Stimulated activated CD4-positive, alpha-beta T cell treated with anti-CD3 and anti-CD28 coated beads, TNF-alpha, amount 100 ng/mL, for 24 hours (primary cell): ENCODE results near the gene HOXA6.

ENCODE experiments used
- DNase-seq, 3 experiments: peaks; one replicate each; pipeline ENCODE4 v3.0.0-alpha.2; 2020; ENCODE audit warnings: low read depth in 3 of 3

The HOXA6 gene

GRCh38 chr7:27096768-27097514 is 50.6 kb downstream of the HOXA6 start:
- no peak for DNase-seq

- peak; percentile 50 to 68 (median 50) for DNase-seq
These were observed 51.4 kb downstream of the HOXA6 start, which contains the start of gene HOXA1 for GRCh38 chr7:27095897-27096767. TSS of gene HOXA1 (minus strand) at chr7:27096000. CDS start at chr7:27095912, 88 bp downstream.
